ENCODE measurements around the gene AMBRA1.
A peak's percentile ranks its signal among the peaks of the same experiment; 100 is the strongest.
"Not testable (repeated sequence)": the region's sequence is repeated elsewhere in the genome, so short reads cannot be mapped to it uniquely, and the experiment has no call there.

Gene AMBRA1

GRCh38 chr11:46599340-46600193 lies 5.7 kb upstream of the AMBRA1 start:
- H3K9me3 ChIP-seq (ENCODE audit: control insufficient read depth in 1 of 2, low read length in 2 of 2), result no peaks in the 10 kb centered on the region
- H3K27me3 ChIP-seq (ENCODE audit: control insufficient read depth in 1 of 2, insufficient read depth in 2 of 2, low read length in 2 of 2), result no peaks in the 10 kb centered on the region
- H3K36me3 ChIP-seq (ENCODE audit: control insufficient read depth in 1 of 2, insufficient read depth in 2 of 2, low read length in 2 of 2), result peaks cover 0 to 6% of the 10 kb centered on the region in 2 donors
- no peak overlapping the region for H3K4me3 ChIP-seq (ENCODE audit: low read depth in 1 of 2, low read length in 2 of 2)
- H3K9ac ChIP-seq (ENCODE audit: low read depth in 1 of 2, low read length in 2 of 2), result no peak overlapping the region
- H3K27ac ChIP-seq (ENCODE audit: low read depth, low read length), result no peak overlapping the region
- peaks cover 4 to 8% of the 10 kb centered on the region in 2 donors for H3K4me1 ChIP-seq (ENCODE audit: control insufficient read depth in 1 of 2, insufficient read depth in 2 of 2, low read length in 2 of 2)

GRCh38 chr11:46597609-46598219 lies 3.9 kb upstream of the AMBRA1 start:
- H3K9me3 ChIP-seq (ENCODE audit: control insufficient read depth in 1 of 2, low read length in 2 of 2), result no peaks in the 10 kb centered on the region
- peaks cover 10 to 13% of the 10 kb centered on the region in 2 donors for H3K4me1 ChIP-seq (ENCODE audit: control insufficient read depth in 1 of 2, insufficient read depth in 2 of 2, low read length in 2 of 2)
- H3K27me3 ChIP-seq (ENCODE audit: control insufficient read depth in 1 of 2, insufficient read depth in 2 of 2, low read length in 2 of 2), result no peaks in the 10 kb centered on the region
- no peak overlapping the region for H3K9ac ChIP-seq (ENCODE audit: low read depth in 1 of 2, low read length in 2 of 2)
- H3K36me3 ChIP-seq (ENCODE audit: control insufficient read depth in 1 of 2, insufficient read depth in 2 of 2, low read length in 2 of 2), result no peaks in the 10 kb centered on the region
- no peak overlapping the region for H3K4me3 ChIP-seq (ENCODE audit: low read depth in 1 of 2, low read length in 2 of 2)
- H3K27ac ChIP-seq (ENCODE audit: low read depth, low read length), result no peak overlapping the region

GRCh38 chr11:46597155-46597554 lies 3.3 kb upstream of the AMBRA1 start:
- H3K4me1 ChIP-seq (ENCODE audit: control insufficient read depth in 1 of 2, insufficient read depth in 2 of 2, low read length in 2 of 2), result peaks cover 16% of the 10 kb centered on the region in 2 donors
- H3K36me3 ChIP-seq (ENCODE audit: control insufficient read depth in 1 of 2, insufficient read depth in 2 of 2, low read length in 2 of 2), result no peaks in the 10 kb centered on the region
- H3K9me3 ChIP-seq (ENCODE audit: control insufficient read depth in 1 of 2, low read length in 2 of 2), result no peaks in the 10 kb centered on the region
- H3K27ac ChIP-seq (ENCODE audit: low read depth, low read length), result no peak overlapping the region
- H3K27me3 ChIP-seq (ENCODE audit: control insufficient read depth in 1 of 2, insufficient read depth in 2 of 2, low read length in 2 of 2), result no peaks in the 10 kb centered on the region
- H3K9ac ChIP-seq (ENCODE audit: low read depth in 1 of 2, low read length in 2 of 2), result no peak overlapping the region
- no peak overlapping the region for H3K4me3 ChIP-seq (ENCODE audit: low read depth in 1 of 2, low read length in 2 of 2)

- no peak overlapping the region for H3K27ac ChIP-seq (ENCODE audit: low read depth, low read length)
- H3K36me3 ChIP-seq (ENCODE audit: control insufficient read depth in 1 of 2, insufficient read depth in 2 of 2, low read length in 2 of 2), result no peaks in the 10 kb centered on the region
- no peaks in the 10 kb centered on the region for H3K27me3 ChIP-seq (ENCODE audit: control insufficient read depth in 1 of 2, insufficient read depth in 2 of 2, low read length in 2 of 2)
- peaks cover 20 to 29% of the 10 kb centered on the region in 2 donors for H3K4me1 ChIP-seq (ENCODE audit: control insufficient read depth in 1 of 2, insufficient read depth in 2 of 2, low read length in 2 of 2)
- H3K9ac ChIP-seq (ENCODE audit: low read depth in 1 of 2, low read length in 2 of 2), result no peak overlapping the region
- H3K9me3 ChIP-seq (ENCODE audit: control insufficient read depth in 1 of 2, low read length in 2 of 2), result no peaks in the 10 kb centered on the region
- H3K4me3 ChIP-seq (ENCODE audit: low read depth in 1 of 2, low read length in 2 of 2), result peak overlapping the region in 1 of 2 donors; percentile 94
Observed at GRCh38 chr11:46594785-46595184, 962 bp upstream of the AMBRA1 start.

- Histone ChIP-seq H3K9ac (ENCODE audit: low read depth in 1 of 2, low read length in 2 of 2) (peak overlapping the region; percentile 20 to 88), H3K27me3 (ENCODE audit: control insufficient read depth in 1 of 2, insufficient read depth in 2 of 2, low read length in 2 of 2) (no peaks in the 10 kb centered on the region), H3K4me3 (ENCODE audit: low read depth in 1 of 2, low read length in 2 of 2) (peak overlapping the region; percentile 88 to 94), H3K27ac (ENCODE audit: low read depth, low read length) (no peak overlapping the region), H3K9me3 (ENCODE audit: control insufficient read depth in 1 of 2, low read length in 2 of 2) (no peaks in the 10 kb centered on the region), H3K36me3 (ENCODE audit: control insufficient read depth in 1 of 2, insufficient read depth in 2 of 2, low read length in 2 of 2) (no peaks in the 10 kb centered on the region), H3K4me1 (ENCODE audit: control insufficient read depth in 1 of 2, insufficient read depth in 2 of 2, low read length in 2 of 2) (peaks cover 20 to 30% of the 10 kb centered on the region in 2 donors)
Observed at GRCh38 chr11:46594374-46594700, 514 bp upstream of the AMBRA1 start.

GRCh38 chr11:46590740-46591605 lies 2.9 kb downstream of the AMBRA1 start:
- no peaks in the 10 kb centered on the region for H3K27me3 ChIP-seq (ENCODE audit: control insufficient read depth in 1 of 2, insufficient read depth in 2 of 2, low read length in 2 of 2)
- H3K9ac ChIP-seq (ENCODE audit: low read depth in 1 of 2, low read length in 2 of 2), result no peak overlapping the region
- no peaks in the 10 kb centered on the region for H3K9me3 ChIP-seq (ENCODE audit: control insufficient read depth in 1 of 2, low read length in 2 of 2)
- H3K4me3 ChIP-seq (ENCODE audit: low read depth in 1 of 2, low read length in 2 of 2), result peak overlapping the region in 1 of 2 donors; percentile 15
- no peaks in the 10 kb centered on the region for H3K36me3 ChIP-seq (ENCODE audit: control insufficient read depth in 1 of 2, insufficient read depth in 2 of 2, low read length in 2 of 2)
- H3K27ac ChIP-seq (ENCODE audit: low read depth, low read length), result no peak overlapping the region
- H3K4me1 ChIP-seq (ENCODE audit: control insufficient read depth in 1 of 2, insufficient read depth in 2 of 2, low read length in 2 of 2), result peaks cover 16 to 26% of the 10 kb centered on the region in 2 donors

- peaks cover 16 to 18% of the 10 kb centered on the region in 2 donors for H3K4me1 ChIP-seq (ENCODE audit: control insufficient read depth in 1 of 2, insufficient read depth in 2 of 2, low read length in 2 of 2)
- no peak overlapping the region for H3K9ac ChIP-seq (ENCODE audit: low read depth in 1 of 2, low read length in 2 of 2)
- no peaks in the 10 kb centered on the region for H3K9me3 ChIP-seq (ENCODE audit: control insufficient read depth in 1 of 2, low read length in 2 of 2)
- H3K27me3 ChIP-seq (ENCODE audit: control insufficient read depth in 1 of 2, insufficient read depth in 2 of 2, low read length in 2 of 2), result no peaks in the 10 kb centered on the region
- H3K36me3 ChIP-seq (ENCODE audit: control insufficient read depth in 1 of 2, insufficient read depth in 2 of 2, low read length in 2 of 2), result no peaks in the 10 kb centered on the region
- no peak overlapping the region for H3K27ac ChIP-seq (ENCODE audit: low read depth, low read length)
- H3K4me3 ChIP-seq (ENCODE audit: low read depth in 1 of 2, low read length in 2 of 2), result no peak overlapping the region
Observed at GRCh38 chr11:46588915-46589314, 4.9 kb downstream of the AMBRA1 start.

- no peaks in the 10 kb centered on the region for H3K36me3 ChIP-seq (ENCODE audit: control insufficient read depth in 1 of 2, insufficient read depth in 2 of 2, low read length in 2 of 2)
- H3K27ac ChIP-seq (ENCODE audit: low read depth, low read length), result no peak overlapping the region
- H3K9ac ChIP-seq (ENCODE audit: low read depth in 1 of 2, low read length in 2 of 2), result no peak overlapping the region
- peaks cover 14 to 18% of the 10 kb centered on the region in 2 donors for H3K4me1 ChIP-seq (ENCODE audit: control insufficient read depth in 1 of 2, insufficient read depth in 2 of 2, low read length in 2 of 2)
- no peaks in the 10 kb centered on the region for H3K27me3 ChIP-seq (ENCODE audit: control insufficient read depth in 1 of 2, insufficient read depth in 2 of 2, low read length in 2 of 2)
- H3K9me3 ChIP-seq (ENCODE audit: control insufficient read depth in 1 of 2, low read length in 2 of 2), result no peaks in the 10 kb centered on the region
- no peak overlapping the region for H3K4me3 ChIP-seq (ENCODE audit: low read depth in 1 of 2, low read length in 2 of 2)
Observed at GRCh38 chr11:46588131-46588530, 5.7 kb downstream of the AMBRA1 start.

- not testable (repeated sequence) for H3K4me3 ChIP-seq (ENCODE audit: low read depth in 1 of 2, low read length in 2 of 2); H3K27me3 ChIP-seq (ENCODE audit: control insufficient read depth in 1 of 2, insufficient read depth in 2 of 2, low read length in 2 of 2); H3K9ac ChIP-seq (ENCODE audit: low read depth in 1 of 2, low read length in 2 of 2); H3K36me3 ChIP-seq (ENCODE audit: control insufficient read depth in 1 of 2, insufficient read depth in 2 of 2, low read length in 2 of 2); H3K9me3 ChIP-seq (ENCODE audit: control insufficient read depth in 1 of 2, low read length in 2 of 2); H3K4me1 ChIP-seq (ENCODE audit: control insufficient read depth in 1 of 2, insufficient read depth in 2 of 2, low read length in 2 of 2); H3K27ac ChIP-seq (ENCODE audit: low read depth, low read length)
Observed at GRCh38 chr11:46583513-46583912, 10.3 kb downstream of the AMBRA1 start.

GRCh38 chr11:46582588-46582987 lies 11.2 kb downstream of the AMBRA1 start:
- Histone ChIP-seq H3K27ac (ENCODE audit: low read depth, low read length) (no peak overlapping the region), H3K4me3 (ENCODE audit: low read depth in 1 of 2, low read length in 2 of 2) (no peak overlapping the region), H3K27me3 (ENCODE audit: control insufficient read depth in 1 of 2, insufficient read depth in 2 of 2, low read length in 2 of 2) (no peaks in the 10 kb centered on the region), H3K9ac (ENCODE audit: low read depth in 1 of 2, low read length in 2 of 2) (no peak overlapping the region), H3K4me1 (ENCODE audit: control insufficient read depth in 1 of 2, insufficient read depth in 2 of 2, low read length in 2 of 2) (peaks cover 0 to 5% of the 10 kb centered on the region in 2 donors), H3K9me3 (ENCODE audit: control insufficient read depth in 1 of 2, low read length in 2 of 2) (no peaks in the 10 kb centered on the region), H3K36me3 (ENCODE audit: control insufficient read depth in 1 of 2, insufficient read depth in 2 of 2, low read length in 2 of 2) (no peaks in the 10 kb centered on the region)
